Central memory CD4-positive, alpha-beta T cell (primary cell): ENCODE measurements around the gene PRKCZ.
A peak's percentile ranks its signal among the peaks of the same experiment; 100 is the strongest.

Experiments used
- DNase-seq: peaks from one replicate; pipeline ENCODE4 v3.0.0; 2022

The PRKCZ gene

DNA sequence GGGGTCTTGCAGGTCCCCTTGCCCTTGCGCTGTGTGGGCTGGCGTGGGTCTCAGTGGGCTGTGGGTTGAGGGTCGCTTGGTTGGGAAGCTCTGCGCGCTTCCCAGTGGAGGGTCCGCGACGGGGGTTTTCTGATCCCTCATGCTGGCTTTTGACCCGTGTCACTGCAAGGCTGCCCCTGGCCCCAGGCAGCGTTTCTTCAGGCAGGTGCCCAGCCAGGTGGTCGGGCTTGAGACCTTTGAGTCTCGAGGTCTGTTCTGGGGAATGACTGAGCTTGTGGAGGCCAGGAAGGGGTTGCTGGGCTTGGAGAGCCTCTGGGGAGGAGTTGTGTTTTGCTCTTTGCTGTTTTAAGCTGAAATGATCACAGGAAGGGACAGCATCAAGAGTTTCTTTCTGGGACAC, 183.3 kb downstream of the PRKCZ start:
- no peak for DNase-seq

DNA sequence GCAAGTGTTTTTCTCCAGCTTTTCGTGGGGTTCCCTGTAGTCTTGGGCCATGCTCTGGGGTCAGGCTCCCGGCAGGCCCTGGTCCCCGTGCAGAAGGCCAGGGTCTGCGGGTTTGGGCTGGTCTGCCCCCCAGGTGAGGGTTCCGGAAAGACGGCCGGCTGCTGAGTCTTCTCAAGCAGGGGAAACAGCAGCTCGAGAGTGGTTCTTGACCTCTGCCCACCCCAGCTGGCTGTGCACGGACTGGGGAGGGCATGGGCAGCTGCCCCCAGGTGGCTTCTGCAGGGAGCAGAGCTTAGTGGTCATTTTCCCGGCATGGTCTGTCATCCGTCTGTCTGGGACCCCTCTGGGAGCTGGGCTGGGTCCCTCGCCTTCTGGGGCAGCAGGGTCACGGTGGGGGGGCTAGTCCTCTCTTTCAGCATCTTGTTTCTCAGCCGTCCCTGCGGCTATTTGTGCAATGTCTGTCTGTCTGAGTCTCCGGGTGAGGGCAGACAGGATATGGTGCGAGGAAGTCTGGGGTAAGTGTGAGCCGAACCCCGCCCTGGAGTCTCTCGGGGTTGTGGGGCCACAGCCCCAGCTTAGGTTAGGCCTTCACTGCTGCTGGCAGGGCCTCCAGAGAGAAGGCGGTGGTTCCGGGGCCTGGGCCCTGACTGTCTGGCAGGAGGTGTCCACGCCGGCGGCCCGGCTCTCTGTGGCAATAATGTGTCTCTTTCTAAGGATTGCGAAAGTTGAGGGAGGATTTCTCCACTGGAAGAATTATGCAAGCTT, 184.0 kb downstream of the PRKCZ start:
- peak; percentile 85 for DNase-seq

DNA sequence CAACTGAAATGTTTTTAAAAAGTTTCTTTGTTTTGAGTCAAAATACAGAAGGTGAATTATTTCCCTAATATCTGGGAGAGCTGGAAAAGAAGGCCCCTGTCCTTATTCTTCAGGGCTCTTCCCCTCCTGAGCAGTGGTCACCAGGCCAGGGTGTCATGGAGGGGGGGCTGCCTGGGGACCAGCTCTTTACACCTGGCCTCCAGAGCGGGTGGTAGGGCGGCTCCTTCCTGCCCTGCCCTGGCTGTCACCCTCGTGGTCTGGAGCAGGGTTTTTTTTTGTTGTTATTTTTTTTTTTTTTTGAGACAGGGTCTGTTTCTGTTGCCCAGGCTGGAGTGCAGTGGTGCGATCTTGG, 184.5 kb downstream of the PRKCZ start:
- DNase-seq: peak; percentile 58
